Hematopoietic multipotent progenitor cell treated with erythropoietin and hydrocortisone succinate and interleukin-3 and kit ligand, for 15 days (in vitro differentiated cells): Measurements from ENCODE around the gene ZNF521.

Source experiments
- DNase-seq: peaks from one replicate; pipeline ENCODE4 v3.0.0-alpha.2; 2015; ENCODE audit warnings: low spot score

ZNF521 gene

GRCh38 chr18:25125680-25126079 is 226.3 kb downstream of the ZNF521 start:
- DNase-seq, result no peak

DNA sequence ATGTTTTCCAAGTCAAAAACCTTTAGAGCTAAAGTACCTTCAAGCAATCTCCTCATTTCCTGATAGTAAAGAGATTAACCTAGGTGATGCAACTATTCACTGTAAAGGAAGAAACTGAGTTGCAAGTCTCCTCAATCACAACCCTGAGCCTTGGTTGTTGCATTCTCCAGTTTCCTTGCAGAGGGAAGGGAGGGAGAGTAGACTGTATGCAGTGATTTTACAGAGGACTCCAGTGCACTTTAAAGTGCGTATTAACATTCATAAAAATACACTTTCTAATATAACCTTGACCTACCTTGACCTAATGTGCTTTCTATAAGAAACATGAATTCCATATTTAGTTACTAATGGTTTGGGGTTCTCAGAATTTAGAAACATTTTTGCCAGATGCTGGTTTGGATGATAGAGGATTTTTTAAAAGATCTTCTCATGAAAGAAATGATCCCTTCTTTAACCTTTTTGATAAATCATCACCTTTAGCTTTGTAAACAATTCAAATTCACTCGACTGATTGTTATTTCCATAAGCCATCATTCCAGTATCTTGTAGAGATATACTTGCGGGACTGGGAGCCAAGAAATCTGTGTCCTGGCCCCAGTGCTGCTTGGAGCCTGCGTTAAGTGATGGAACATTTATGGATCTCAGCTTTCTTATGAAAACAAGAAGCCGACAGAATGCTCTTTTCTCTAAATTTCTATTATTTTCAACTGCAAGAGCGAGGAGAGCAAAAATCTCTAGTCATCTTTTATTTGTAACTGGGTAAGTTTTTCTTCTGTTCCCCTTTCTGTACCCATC is 228.3 kb downstream of the ZNF521 start:
- DNase-seq, result no peak

DNA sequence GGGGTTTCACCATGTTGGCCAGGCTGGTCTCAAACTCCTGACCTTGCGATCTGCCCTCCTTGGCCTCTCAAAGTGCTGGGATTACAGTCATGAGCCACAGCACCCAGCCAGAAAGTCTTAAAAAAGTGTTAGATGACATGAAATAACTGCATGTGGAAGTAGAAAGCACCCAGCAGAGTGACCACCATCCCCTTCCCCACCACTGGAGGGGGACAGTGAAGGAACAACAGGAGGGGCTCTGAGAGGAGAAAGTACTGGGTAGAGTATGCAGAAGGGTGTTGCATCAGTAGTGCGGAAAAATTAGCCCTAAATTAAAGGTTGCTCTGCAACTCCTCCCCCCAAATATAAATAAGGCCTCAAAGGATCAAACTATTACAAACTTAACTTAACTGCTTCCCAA is 230.5 kb downstream of the ZNF521 start:
- DNase-seq, result no peak

- DNase-seq, result no peak
Measured at GRCh38 chr18:25113566-25113965, 238.4 kb downstream of the ZNF521 start.

DNA sequence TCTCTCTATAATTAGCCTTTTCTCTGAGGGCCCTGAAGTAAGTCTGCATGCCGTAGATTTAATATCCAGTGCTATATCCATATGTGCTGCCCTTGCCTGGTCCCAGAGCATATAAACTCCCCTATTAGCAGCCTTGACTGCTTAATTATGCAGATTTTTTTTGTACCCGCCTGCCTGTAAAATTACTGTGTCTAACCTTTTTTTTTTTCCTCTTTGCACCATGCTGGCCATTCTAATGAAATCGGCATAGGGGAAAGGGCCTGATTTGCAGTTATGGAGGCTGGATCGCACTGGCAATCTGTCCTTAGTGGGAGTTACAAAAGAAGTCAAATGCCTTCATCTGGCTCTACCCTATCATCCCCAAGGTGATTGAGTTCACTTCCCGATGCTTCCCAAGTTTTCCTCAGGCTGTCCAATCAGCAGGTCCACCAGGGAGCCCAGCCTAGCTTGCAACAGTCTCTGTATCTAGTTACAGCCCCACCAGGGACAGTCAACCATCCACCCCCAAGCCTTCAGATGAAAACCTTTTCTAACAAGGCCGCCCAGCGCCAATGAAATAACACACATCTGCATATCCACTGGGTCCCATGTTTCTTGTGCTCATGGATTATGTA is 239.0 kb downstream of the ZNF521 start:
- no peak for DNase-seq

DNA sequence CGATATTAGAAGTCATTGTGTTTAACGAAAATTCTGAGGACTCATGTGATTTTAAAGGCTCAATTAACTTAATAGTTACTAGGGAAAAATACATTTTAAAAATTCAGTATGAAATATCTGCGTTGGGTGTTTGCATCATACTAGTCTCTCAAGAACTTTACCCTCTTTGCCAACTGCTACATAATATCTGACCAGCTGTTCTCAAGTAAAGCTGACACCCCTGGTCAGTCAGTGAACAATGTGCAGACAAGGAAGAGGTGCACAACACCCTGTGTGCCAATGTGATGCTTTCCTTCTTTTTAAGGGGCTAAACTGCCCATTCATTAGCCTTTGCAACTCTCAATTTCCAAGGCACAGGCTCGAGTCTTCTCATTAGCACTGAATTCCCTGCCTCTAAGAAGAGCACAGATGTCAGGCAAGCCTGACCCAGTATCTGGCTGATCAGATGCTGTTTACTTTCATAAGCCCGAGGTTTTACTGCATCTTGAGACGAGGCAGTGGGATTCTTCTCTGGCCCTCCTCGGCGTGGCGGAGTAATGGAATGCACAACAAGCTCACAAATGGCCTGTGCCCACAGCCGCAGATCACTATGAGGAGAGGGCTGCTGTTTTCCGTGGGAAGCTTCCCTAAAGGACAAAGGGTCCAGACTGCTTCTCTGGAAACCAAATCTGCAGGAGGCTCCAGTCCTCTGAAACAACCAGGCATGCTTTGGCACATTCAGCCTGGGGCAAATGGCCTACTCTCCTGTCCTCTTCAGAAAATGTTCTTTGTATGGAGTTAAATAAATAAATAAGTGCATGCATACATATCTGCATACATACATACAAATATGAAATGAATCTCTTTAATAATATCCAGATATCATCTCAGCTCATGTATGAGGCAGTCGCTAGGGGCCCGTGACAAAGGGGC is 240.3 kb downstream of the ZNF521 start:
- DNase-seq, result no peak

- no peak for DNase-seq
Measured at GRCh38 chr18:25109484-25109883, 242.5 kb downstream of the ZNF521 start.

DNA sequence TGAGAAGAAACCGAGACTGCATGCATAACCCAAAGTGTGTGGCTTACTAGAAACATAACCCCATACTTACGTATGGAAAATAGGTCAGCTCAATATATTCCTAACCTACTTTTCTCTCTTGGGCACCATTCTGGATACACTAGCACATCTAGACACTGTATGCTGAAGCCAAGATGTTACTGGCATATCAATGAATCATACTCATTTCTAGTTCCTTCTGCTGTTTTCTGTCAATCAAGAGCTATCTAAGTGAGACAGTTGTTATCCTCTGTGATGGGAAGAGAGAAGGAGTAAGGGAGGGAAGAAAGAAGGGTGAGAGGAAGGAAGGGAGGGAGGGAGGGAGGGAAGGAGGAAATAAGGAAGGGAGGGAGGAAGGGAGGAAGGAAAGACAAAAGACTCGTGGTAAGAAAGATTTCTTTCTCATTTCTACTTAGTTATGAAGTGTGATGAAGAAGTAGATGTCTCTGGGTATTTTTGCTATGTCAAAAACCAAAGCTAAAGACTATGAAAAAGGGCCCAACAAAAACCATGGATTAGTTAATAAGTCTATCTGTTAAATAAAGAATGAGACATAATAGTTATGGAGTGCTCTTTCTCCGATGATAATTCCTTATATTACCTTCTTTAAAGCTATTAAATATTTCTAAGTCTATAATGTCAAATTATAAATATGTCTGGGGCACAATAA is 248.4 kb downstream of the ZNF521 start:
- DNase-seq, result no peak

- no peak for DNase-seq
Measured at GRCh38 chr18:25102662-25103061, 249.3 kb downstream of the ZNF521 start.

GRCh38 chr18:25100418-25100817 is 251.5 kb downstream of the ZNF521 start:
- no peak for DNase-seq

- no peak for DNase-seq
Measured at GRCh38 chr18:25099895-25100294, 252.1 kb downstream of the ZNF521 start.

DNA sequence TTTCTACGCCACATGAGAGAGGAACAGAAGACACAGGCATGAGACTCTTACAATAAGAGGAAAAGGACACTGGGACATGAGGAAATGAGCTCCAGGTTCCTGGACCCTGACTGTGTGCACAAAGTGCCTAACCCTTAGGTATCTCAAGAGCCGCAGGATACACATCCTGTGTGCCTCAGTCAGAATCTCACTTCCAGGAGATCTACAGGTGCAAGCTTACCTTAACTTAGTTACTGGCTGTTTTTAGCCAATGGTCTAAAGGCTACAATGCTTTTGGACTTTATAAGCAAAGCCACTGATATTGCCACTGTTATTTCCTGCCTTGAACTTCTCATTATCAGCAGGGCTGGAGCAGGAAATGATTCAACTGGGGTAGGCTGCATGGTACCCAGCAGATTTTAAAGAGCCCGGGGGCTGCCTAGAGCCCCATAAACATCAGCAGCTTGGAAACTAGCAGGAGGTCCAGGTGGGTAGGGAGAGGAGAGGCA is 254.4 kb downstream of the ZNF521 start:
- no peak for DNase-seq

- DNase-seq, result no peak
Measured at GRCh38 chr18:25097057-25097456, 254.9 kb downstream of the ZNF521 start.

DNA sequence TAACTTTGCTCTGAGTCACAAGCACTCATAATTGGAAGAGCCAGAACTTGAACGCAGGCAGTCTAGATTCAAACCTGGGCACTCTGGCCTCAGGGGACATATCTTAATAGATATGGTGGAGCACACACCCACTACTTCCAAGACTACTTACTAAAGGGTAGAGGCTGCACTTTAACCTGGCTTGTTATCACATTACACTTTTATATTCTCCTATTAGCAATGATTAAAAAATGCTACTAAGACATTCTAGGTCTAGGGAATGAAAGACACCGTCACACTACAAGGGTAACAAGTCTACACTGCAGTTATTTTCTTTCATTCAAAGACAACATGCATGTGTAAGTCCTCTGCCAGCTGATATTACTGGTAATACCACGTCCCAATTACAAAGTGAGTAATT is 258.8 kb downstream of the ZNF521 start:
- DNase-seq, result no peak

GRCh38 chr18:25089470-25089869 is 262.5 kb downstream of the ZNF521 start:
- no peak for DNase-seq

- no peak for DNase-seq
Measured at GRCh38 chr18:25086876-25087275, 265.1 kb downstream of the ZNF521 start.

DNA sequence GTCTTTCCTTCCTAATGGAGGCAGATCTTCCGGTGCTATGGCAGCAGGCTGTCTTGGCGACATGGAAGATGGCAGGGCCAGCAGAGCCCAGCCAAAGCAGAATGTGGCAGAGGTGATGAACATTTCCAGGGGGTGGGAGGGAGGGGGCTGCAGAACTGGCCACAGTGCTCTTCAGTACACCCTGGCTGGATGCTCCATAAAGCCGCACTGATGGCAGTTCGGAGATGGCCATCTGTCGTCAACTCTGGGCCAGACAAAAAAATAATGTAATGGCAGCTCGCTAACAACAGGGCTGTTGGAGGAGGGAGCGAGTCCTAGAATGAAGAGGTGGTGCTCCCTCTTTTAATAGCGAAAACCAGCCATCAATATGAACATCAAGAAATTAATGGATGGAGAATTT is 271.0 kb downstream of the ZNF521 start:
- no peak for DNase-seq

DNA sequence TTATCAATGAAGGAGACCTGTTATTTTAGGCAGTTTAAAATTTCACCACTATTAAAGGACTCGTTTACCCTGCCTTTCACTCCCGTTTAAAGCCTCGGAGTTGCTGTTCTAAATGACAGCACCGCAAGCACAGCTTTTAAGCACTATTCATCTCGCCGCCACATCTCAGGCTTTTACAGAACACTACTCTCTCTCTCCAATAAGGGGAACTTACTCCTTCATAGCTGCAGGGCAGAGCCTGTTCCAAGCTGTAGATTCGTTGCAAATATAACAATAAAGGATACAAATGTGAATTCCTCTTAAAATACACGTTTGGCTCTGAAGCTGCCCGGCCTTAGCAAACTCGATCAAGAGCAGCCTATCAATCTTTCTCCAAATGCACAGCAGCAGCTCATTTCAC is 271.8 kb downstream of the ZNF521 start:
- no peak for DNase-seq

GRCh38 chr18:25077944-25078723 is 273.8 kb downstream of the ZNF521 start:
- DNase-seq, result no peak

DNA sequence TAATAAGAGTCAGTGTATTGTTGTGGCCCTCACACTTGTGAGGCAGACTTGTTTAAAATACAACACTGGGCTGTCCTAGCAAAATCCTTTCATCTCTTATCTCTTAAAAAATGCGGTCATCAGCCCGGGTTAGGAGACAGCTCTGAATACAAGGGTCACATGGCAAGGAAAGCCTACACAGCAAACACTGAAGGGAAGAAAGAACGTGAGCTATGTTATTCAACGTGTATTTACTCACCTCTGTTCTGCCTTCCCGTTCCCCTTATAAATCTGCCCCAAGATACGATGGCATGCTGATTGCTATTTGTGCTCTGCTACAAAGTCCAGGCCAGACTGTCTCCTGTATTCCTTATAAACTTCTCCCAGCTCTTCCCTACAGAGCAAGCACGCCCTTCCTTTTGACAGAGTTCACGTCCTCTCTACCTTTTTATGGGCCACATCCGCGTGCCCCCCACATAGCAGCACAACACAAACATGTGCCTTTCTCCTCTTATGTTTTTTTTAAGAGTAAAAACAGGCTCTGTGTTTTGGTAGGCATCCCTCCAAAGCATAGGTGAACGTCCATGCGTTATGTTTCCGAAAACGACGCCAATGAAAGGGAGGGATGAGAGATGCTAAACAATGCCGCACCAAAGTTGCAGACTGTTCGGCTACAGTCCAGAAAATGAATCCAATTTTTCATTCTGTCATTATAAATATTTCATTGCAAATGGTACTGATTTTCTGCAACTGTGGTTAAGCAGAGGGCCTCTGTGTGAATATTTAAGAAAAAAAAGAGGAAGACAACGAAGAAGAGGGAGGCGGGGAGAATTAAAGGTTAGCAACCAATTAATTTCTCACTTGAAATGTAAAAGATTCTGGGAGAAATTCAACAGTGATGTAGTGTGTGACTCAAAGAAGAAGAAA is 274.7 kb downstream of the ZNF521 start:
- no peak for DNase-seq
